NOMO-1 (cell line): ENCODE data around the gene KLF7.

Source experiments
- DNase-seq, 2 experiments: peaks; one replicate each; lab custom pipeline; 2025; ENCODE audit not compliant: unreplicated experiment in 2 of 2; lab: John Stamatoyannopoulos, UW

The KLF7 gene

GRCh38 chr2:207165121-207166038 lies at the start of gene KLF7:
TSS of gene KLF7 (minus strand) at chr2:207165948. CDS start at chr2:207165568, 380 bp downstream.
- DNase-seq = peak; percentile 13 to 35

GRCh38 chr2:207215308-207215707 lies 49.6 kb upstream of the KLF7 start:
- DNase-seq = no peak

- DNase-seq = no peak
Observed at GRCh38 chr2:207214446-207214845, 48.7 kb upstream of the KLF7 start.

- no peak for DNase-seq
Observed at GRCh38 chr2:207206011-207206410, 40.3 kb upstream of the KLF7 start.

GRCh38 chr2:207205173-207205957 lies 39.6 kb upstream of the KLF7 start:
- DNase-seq = no peak

- no peak for DNase-seq
Observed at GRCh38 chr2:207203056-207203455, 37.3 kb upstream of the KLF7 start.

GRCh38 chr2:207202645-207203044 lies 36.9 kb upstream of the KLF7 start:
- peak in 1 of 2 experiments; percentile 8 for DNase-seq

GRCh38 chr2:207201416-207201815 lies 35.7 kb upstream of the KLF7 start:
- DNase-seq = no peak

GRCh38 chr2:207200136-207200535 lies 34.4 kb upstream of the KLF7 start:
- no peak for DNase-seq

- no peak for DNase-seq
Observed at GRCh38 chr2:207194028-207194427, 28.3 kb upstream of the KLF7 start.

GRCh38 chr2:207188626-207189419 lies 23.1 kb upstream of the KLF7 start:
- no peak for DNase-seq

GRCh38 chr2:207185372-207185771 lies 19.6 kb upstream of the KLF7 start:
- DNase-seq = no peak

- DNase-seq = no peak
Observed at GRCh38 chr2:207184768-207185167, 19.0 kb upstream of the KLF7 start.

- DNase-seq = no peak
Observed at GRCh38 chr2:207184348-207184747, 18.6 kb upstream of the KLF7 start.

- no peak for DNase-seq
Observed at GRCh38 chr2:207183506-207183905, 17.8 kb upstream of the KLF7 start.

GRCh38 chr2:207182911-207183310 lies 17.2 kb upstream of the KLF7 start:
- no peak for DNase-seq

GRCh38 chr2:207181526-207182274 lies 16.0 kb upstream of the KLF7 start:
- no peak for DNase-seq

GRCh38 chr2:207180741-207181140 lies 15.0 kb upstream of the KLF7 start:
- DNase-seq = no peak

- peak; percentile 4 to 79 for DNase-seq
Observed at GRCh38 chr2:207176247-207176646, 10.5 kb upstream of the KLF7 start.

GRCh38 chr2:207173641-207174040 lies 7.9 kb upstream of the KLF7 start:
- DNase-seq = no peak
